GM19324 (cell line): ENCODE measurements around the gene RXRG.

Source experiments
- ATAC-seq: cut with Tn5 transposase; IDR thresholded peaks from one replicate; pipeline ENCODE4 v1.9.1; 2021; ENCODE audit warnings: mild to moderate bottlenecking, moderate library complexity; ENCODE audit not compliant: unreplicated experiment, low FRiP score

The RXRG gene

DNA sequence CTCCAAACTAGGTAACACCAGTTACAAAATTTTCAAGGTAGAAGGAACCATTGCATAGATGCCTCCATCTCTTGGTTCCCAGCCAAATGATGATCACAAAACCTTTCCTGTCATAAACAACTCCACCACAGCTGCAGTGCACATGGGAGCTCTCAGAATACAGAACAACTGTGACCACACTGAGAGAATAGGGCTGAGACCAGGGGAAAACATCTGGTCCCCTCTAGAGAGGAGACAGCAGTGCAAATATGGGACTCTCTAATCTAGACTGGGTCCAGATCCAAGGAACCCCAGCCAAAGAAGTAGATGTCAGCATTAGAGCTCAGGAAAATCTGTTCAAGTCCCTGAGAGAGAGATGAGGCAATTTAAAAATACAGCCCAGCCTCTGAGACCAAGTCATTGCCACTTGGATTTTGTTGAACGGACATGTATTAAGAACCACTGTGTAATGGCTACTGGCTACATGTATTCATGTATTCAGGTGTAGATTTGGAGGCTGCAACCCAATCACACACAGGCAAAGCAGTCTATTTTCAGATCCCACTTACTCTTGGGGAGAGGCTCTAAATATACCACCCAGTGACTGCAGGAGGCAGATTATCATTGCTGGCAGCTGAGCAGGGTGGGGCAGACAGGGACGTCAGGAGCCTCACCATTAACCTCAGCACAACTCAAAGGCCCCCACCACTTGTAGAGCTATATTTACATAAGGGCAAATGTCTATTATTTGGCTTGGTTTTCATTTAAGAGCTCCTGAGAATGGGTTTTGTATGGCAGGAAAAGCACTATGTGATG, 7.6 kb upstream of the RXRG start:
- ATAC-seq: no peak

DNA sequence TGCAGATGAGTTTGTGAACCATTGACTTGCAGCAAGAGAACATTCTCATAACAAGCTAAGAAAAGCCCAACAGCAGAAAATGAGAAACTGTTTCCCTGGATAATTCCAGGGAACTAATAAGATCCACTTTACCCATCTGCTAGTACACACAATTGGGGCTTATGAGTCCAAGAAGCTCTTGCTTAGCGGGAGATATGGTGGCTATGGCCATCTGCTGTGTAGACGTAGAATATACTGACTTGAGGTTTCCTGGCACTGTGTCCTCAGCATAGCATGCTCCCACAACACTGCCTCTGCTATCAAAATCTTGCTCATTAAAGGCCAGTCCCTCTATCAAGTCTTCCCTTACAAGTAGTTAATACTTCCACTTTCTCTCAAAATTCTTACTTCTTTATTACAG, 6.8 kb upstream of the RXRG start:
- ATAC-seq: no peak

DNA sequence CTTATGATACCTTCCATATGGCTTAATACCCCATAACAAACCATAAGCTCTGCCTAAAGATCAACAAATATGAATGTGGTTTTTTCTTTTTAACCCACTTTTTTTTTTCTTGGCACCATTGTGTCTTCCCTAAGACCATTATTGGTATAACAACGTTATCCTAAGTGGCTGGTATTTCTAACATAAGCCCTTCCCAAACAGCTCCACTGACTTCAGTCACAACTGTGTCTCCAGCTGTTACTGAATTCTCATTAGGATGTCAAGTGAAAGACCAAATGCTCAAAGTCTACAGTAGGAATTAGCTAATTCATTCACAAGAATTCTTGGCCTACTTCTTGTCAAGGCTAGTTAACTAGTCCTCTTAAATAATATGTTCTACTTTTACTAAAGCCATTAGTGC, 4.2 kb upstream of the RXRG start:
- no peak for ATAC-seq

DNA sequence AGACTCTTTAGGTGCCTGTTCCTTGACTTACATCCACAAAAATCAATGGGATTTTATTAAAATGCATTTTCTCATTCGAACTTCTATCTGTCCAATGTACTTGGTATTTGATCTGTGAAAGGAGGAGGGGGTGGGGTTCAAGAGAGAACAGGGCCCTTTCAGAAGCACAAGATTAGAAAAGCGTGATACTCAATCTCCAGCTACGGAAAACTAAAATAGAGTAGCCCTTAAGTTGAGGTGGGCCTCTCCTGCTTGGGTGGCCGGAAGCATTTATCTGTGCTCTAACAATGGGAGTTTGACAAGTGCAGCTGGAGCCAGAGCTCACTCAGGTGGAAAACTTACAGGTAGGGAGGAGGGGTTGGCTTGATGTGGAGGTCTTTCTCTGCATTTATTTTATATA, 462 bp upstream of the RXRG start:
- ATAC-seq: no peak

DNA sequence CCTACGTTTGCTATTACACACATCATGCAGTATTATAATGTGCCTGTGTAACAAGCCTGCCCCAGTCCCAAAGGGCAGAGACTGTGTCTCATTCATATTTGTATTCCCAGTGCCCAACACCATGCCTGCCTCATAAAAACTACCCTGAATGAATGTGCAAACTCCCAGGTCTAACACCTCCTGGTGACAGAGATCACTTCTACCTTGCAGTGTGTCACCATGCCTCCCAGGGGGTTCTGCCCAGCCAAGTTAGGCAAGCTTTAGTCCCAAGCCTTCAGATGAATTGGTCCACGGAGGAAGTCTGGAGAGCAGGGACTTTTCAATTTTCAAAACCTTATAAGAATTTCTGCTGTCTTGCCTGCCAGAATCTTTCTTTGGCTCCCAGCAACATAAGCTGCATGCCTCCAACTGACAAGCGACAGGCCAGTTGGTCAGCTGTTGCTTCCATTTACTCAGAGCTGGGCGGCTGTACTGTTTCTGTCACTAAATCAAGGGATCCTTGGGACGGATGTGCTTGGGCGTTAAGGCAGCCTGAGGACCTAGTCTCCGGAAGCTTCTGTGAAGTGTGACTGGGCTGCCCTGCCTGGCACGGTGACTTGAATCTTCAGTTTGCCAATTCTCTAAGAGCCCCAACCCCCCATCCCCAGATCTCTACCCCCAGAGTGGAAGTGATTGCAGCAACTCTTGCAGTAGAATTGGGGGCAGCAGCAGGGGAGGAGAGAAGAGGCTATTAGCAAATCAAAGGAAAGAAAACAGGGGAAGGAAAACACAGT, 1.2 kb downstream of the RXRG start:
- no peak for ATAC-seq

DNA sequence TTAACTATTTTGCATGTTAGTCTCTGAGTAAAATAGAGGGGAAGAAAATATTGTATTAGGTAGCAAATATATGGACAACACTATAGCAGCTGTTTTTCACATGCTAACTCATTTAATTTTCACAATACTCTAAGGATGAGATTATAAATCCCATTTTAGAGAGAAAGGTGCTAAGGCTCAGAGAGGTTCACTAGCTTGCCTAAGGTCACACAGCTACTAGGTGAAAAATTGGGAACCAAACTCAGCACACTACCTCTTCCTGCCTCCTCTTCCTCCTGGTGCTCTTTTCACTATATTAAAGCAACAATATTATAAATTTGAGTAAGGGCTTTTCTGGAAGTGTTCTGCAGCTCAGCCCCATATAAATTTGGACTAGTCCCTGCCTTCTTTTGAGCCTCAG, 2.3 kb downstream of the RXRG start:
- ATAC-seq: no peak

DNA sequence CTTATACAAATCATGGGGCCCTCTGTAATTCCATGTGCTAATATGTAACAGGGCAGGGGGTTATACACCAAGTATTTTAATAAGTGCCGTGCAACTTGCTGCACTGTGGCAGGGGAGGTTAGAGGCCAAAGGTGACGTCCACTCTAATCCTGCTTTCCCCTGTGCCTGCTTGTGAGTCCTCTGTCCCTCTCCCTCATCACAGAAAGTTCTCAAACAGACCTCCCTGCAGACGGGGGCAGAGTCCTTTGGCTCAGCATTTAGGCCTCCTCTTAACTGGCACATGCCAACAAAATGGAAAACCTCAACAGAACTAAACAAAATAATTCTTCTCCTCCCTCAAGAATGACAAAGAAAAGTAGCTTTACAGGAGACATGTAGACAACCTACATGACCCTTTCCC, 2.9 kb downstream of the RXRG start:
- ATAC-seq: no peak

DNA sequence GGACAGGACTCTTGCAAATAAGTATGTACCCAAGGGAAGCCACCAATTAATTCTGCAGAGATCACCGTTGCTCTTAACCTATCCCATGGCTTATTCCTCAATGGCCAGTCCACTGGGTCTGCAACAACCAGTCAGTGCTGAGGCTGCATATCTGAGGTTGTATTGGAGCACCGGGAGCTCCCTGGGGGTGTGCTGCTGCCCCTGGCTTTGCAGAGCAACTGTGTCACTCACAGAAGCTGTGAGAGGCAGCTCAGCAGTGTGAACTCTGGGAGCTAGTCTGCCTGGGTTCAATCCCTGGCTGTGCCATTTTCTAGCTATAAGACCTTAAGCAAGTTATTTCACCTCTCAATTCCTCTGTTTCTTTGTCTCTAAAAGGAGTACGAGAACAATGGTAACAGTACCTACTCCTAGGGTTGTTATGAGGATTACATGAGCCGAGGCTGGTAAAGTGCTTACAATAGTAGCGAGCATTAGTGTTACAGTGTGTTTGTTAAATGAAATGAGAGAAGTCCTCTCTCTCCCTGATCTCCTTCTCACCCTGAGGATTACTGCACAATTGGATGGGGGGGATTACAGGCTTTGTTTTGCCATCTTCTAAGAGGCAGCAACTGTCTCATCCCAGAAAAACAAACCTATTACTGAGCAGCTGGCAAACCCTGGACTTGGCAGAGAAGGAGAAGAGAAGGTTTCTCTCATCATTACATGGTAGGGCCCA, 3.6 kb downstream of the RXRG start:
- ATAC-seq: no peak

DNA sequence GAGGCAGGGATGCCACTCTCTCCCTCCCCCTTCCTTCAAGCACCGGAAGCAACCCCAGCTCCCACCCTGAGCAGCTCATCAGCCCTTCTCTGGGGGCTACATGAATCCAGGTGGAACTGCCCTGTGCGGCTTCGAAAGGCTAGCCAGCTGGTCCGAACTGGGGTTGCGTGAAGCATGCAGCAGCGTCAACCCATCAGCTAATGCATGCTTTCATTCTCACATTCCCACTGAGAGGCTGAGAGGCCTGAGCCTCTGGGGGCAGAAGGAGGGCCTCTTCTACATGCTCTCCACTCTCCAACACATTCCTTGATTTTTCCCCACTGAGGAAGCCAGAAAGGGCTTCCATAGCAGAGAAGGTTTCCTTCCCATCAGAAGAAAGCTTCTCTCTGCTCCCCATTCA, 5.6 kb downstream of the RXRG start:
- no peak for ATAC-seq

DNA sequence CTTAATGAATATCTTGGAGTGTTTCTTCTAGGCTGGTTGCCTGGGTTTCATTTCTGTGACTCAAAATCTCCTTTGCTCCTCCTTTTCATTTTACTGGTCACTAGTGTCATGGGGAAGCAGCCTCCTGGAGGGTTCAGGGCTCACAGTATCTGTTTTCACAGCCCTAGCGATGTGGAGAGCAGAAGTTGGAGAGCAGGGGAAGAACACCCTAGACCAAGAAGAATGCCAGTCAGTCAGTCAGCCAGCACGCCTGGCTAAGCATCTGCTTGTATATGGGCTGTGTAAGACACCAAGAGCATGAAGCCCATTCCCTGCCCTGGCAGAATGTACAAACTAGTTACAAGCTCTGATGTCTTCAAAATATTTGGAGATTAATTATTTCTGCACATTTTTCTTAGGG, 7.9 kb downstream of the RXRG start:
- ATAC-seq: no peak

DNA sequence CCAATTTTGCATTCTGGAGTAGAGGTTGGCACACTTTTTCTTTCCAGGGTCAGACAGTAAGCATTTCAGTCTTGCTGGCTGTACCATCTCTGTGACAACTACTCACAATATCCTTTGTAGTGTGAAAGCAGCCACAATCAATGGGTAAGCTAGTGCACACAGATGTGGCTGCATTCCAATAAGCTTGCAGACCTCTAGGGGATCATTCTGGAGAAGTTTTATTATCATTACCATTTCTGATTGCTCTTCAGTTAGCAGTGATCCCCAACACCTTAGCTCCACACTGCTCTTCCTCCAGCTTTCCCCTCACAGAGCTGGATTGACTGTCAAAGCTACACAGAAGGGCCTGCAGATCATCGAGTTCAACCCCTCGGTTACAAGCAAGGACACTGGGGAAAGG, 9.1 kb downstream of the RXRG start:
- ATAC-seq: no peak

DNA sequence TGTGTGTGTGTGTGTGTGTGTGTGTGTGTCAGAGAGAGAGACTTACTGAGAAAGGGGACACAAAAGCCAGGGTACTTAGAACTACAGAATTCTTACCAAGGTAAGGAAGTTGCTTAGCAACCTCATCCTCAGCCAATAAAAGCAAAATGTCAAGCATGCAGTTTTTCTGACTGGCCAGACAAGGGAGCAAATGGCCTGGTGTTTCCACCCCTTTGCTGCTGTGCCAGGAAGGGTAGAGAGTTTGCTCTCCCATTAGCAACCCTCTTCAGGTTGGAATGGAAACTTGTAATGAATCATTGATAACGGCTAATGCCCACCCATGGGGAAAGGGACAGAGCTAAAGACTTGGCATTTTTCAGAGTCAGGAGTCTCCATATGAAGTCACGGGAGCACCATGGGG, 10.6 kb downstream of the RXRG start:
- ATAC-seq: no peak

DNA sequence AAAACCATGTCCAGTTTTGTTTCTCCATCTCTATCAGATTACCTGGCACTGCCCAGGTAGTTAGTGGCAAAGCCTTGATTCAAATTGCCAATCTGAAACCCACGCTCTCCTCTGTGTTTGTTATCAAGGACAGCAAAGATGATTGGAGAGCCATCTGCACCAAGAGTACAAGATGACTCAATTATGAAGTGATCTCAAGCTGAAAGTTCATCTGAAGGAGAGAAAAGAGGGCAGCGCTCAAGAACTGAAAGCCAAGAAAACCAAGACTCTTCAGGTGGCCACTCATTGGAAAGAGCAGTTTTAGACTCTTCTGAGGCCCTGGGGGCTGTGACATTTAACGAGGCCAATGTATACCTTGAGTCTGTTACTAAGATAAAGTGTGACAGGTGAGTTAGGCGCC, 13.8 kb downstream of the RXRG start:
- no peak for ATAC-seq

DNA sequence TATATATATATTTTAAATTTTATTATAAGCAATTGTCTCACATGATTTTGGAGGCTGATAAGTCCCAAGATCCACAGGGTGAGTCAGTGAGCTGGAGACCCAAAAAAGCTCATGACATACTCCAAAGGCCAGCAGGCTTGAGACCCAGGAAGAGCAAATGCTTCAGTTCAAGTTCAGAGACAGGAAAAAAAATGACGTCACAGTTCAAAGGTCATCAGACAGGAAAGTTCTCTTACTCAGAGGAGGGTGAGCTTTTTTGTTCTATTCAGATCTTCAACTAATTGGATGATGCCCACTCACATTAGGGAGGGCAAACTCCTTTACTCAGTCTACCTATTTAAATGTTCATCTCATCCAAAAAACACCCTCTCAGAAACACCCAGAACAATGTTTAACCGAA, 18.2 kb downstream of the RXRG start:
- ATAC-seq: no peak

DNA sequence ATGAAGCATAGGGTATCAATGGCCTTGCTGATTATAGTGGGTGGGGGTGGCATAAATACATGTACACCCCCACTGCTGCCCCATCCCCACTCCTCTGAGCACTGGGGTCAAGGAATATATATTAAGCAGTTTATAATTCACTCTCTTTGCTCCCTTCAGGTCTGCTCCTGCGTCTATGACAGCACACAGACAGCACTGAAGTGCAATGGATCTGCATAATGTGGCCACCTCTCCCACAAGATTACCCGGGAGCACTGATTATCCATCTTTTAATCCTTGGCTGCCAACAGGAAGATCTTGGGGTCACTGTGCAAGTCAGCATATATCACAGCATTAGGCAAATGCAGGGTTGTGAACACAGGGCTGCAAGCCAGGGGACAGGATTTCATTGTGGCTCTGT, 19.3 kb downstream of the RXRG start:
- no peak for ATAC-seq

DNA sequence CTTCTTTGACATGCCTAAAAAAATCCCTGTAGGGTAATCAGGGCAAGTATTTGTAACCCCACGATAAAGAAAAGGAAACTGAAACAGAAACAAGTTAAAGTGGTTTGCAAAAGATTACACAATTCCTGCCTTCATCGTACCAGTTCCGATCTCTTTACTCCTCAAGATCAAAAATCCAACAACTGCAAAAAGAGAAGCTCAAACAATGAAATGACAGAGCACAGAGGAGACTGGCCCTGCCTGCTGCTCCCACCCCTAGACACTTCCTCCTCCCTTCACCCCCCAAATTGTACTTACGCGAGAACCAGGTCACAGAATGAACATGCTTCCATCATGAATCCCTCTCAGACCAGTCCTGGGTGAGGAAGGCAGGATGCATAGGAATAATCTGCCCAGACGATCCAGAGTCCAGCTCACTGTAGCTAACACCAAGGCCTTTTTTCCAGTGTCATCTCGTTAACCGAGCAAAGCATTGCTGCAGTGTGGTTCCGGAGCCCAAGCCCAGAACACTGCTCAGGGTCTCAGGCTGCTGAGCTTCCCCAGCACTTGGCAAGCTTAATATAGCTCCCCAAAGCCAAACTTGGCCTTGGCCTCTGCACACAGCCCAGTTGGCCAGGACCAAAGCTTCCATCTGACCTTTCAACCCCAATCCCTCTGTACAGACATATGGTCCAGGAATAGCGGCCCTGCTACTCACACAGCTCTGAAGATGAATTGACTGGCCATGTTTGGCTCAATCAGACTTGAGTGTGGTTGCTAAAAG, 20.3 kb downstream of the RXRG start:
- peak; percentile 52 for ATAC-seq

DNA sequence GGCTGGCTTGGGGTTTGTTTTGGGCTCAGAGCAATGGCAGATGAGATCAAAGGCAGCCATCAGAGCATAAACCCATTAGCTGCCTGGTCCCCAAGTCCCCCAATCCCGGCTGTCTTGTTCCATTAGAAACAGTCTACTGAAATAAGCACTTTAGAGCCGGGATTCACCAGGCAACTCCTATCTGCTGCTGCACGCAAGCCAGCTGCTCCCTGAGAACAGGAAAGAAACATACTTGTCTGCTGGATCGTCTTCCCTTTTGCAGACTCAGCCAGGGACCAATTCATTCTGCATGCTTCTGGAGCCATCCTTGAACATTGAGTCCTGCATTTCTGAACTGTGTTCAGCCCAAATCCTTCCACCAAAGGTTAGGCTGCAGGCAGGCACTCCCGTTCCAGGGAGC, 21.8 kb downstream of the RXRG start:
- no peak for ATAC-seq

DNA sequence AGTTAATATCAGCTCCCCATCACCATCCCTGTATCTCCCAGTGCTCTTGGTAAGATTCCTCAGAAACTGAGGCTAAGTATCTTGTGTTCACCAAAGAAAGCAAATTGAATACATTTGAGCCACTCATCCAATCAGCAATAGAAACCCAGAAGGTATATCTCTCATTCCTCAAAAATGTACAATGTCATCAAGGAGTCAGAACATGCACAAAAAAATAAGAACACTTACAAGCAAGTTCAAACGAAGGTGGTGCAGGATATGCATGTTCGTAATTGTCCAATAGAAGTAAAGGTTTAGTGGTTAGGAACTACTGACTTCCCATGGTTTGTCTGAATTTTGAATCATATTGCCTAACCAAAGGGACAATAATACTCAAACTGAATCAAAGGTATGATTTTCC, 24.3 kb downstream of the RXRG start:
- ATAC-seq: no peak

DNA sequence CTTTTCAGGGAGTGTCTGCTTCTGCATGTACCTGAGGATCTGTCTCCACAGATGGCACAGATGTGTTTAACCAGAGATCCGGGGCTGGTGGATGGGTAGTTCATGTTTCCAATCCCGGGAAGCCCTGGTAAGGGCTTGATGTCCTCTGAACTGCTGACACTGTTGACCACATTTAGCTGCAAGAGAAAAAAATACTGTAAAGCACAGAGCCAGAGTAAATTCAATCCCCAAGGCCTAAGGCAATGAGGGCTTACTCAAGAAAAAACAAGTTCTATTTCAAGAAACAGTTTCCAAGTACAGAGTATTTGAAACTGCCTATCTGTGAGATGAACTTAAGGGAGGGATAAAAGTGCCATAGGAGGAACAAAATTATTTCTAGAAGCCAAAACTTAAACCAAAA, 25.1 kb downstream of the RXRG start:
- ATAC-seq: no peak

DNA sequence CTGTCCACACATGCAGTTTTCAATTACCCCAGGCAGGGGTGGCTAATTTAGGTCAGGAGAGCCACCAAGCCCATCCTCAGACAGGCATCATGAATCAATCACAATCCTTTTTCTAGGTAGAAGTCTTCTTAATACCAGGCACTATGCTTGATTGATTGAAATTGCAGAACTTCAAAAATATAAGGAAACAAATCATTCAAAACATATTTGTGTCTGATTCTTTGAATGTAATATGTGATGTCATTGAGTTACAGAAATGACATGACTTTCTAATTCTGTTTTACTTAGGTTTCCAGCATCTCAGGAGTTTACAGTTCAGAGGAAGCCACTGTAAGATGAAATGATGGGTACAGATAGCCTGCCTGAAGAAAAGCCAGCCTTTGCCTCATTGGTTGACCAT, 26.7 kb downstream of the RXRG start:
- ATAC-seq: no peak

DNA sequence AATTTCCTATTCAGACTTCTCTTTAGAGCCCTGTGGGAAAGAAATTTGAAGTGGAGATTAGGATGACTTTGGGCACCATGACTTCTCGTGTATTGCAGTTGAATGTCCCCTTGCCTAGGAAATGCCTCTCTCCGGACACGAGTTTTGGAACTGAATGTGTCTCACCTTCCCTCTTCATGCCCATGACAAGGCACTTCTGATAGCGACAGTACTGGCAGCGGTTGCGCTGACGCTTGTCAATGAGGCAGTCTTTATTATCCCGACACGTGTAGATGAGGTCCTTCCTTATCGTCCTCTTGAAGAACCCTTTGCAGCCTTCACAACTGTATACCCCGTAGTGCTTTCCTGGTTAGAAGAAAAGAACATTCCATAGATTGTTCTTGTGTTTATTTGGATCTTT, 28.1 kb downstream of the RXRG start:
- no peak for ATAC-seq
